KMS-11 (cell line): ENCODE data around the gene CECR2.

ENCODE experiments used
- H2AFZ ChIP-seq: fragments of 200-600 bp; sonication (generic); 2 replicates; pipeline ENCODE4 v1.6.1; 2016; ENCODE audit warnings: antibody characterized with exemption, mixed run types, low read depth
- H3K27ac ChIP-seq: fragments of 200-600 bp; sonication (generic); 2 replicates; pipeline ENCODE4 v1.6.1; 2016; ENCODE audit warnings: mild to moderate bottlenecking, mixed run types
- H3K27me3 ChIP-seq: fragments of 200-600 bp; sonication (generic); 2 replicates; pipeline ENCODE4 v1.6.1; 2017; ENCODE audit warnings: mild to moderate bottlenecking, low read depth, mixed run types, moderate library complexity; ENCODE audit not compliant: insufficient read depth
- H3K36me3 ChIP-seq: fragments of 200-600 bp; sonication (generic); 2 replicates; pipeline ENCODE4 v1.6.1; 2017; ENCODE audit warnings: mild to moderate bottlenecking, mixed run types; ENCODE audit not compliant: insufficient read depth
- H3K4me1 ChIP-seq: fragments of 200-600 bp; sonication (generic); 2 replicates; pipeline ENCODE4 v1.6.1; 2016; ENCODE audit warnings: mild to moderate bottlenecking, low read depth, mixed run types; ENCODE audit not compliant: poor library complexity, severe bottlenecking
- H3K4me2 ChIP-seq: fragments of 200-600 bp; sonication (generic); 2 replicates; pipeline ENCODE4 v1.7.0; 2016; ENCODE audit warnings: mild to moderate bottlenecking, mixed run types
- H3K4me3 ChIP-seq: fragments of 200-600 bp; sonication (generic); IDR thresholded peaks from 2 replicates; pipeline ENCODE4 v1.6.1; 2017; ENCODE audit warnings: low read depth, low read length, mixed read lengths; ENCODE audit not compliant: insufficient read depth
- H3K79me2 ChIP-seq: fragments of 200-600 bp; sonication (generic); 2 replicates; pipeline ENCODE4 v1.6.1; 2016; ENCODE audit warnings: low read depth, mixed run types; ENCODE audit not compliant: insufficient read depth
- H3K9ac ChIP-seq: fragments of 200-600 bp; sonication (generic); 2 replicates; pipeline ENCODE4 v1.6.1; 2016; ENCODE audit warnings: mild to moderate bottlenecking, mixed run types
- H4K20me1 ChIP-seq: fragments of 200-600 bp; sonication (generic); 2 replicates; pipeline ENCODE4 v1.6.1; 2016; ENCODE audit warnings: mild to moderate bottlenecking, mixed run types; ENCODE audit not compliant: insufficient read depth
- TF ChIP-seq, protein P1 (sequence below): fragments of 200-600 bp; sonication (generic); conservative IDR thresholded peaks from 2 replicates; pipeline ENCODE4 v1.6.1; 2017; ENCODE audit warnings: low read depth, mild to moderate bottlenecking, antibody characterized with exemption, low read length, moderate library complexity, mixed read lengths

CECR2 gene

DNA sequence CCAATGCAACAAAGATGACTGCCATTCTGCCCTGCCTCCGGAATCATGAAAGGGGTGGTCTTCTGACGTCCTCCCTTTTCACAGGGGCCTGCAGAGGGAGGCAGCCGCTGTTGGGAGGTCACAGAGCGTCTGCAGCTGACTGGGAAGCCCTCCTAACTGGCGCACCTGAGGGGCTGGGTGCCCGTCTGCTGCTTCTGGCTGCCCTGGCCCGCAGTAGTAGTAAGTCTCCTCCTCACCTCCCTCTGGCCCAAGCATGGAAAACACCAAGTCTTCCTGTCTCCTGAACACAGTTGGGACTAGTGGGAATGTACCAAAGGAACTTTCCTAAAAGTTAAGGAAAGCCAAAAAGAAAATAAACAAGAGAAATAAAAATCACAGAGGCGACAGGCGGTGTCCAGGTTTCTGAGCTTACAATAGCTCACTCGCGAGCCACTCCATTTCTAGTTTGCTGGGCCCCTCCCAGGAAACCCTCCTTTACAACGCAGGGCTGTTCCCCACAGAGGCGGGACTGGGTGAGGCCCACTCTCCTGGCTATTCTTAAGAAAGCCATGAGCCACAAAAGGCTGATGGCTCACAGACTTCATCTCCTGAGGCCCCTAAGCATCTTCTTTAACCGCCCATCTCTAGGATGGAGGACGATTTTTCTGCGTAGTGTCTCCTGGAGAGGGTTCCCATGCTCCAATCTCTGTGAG lies 37.0 kb upstream of the CECR2 start:
- no peak overlapping the region for H3K4me2 ChIP-seq
- no peak overlapping the region for H2AFZ ChIP-seq
- no peak overlapping the region for H3K27ac ChIP-seq
- no peaks in the 10 kb centered on the region for H3K4me1 ChIP-seq
- TF ChIP-seq, protein P1, sequence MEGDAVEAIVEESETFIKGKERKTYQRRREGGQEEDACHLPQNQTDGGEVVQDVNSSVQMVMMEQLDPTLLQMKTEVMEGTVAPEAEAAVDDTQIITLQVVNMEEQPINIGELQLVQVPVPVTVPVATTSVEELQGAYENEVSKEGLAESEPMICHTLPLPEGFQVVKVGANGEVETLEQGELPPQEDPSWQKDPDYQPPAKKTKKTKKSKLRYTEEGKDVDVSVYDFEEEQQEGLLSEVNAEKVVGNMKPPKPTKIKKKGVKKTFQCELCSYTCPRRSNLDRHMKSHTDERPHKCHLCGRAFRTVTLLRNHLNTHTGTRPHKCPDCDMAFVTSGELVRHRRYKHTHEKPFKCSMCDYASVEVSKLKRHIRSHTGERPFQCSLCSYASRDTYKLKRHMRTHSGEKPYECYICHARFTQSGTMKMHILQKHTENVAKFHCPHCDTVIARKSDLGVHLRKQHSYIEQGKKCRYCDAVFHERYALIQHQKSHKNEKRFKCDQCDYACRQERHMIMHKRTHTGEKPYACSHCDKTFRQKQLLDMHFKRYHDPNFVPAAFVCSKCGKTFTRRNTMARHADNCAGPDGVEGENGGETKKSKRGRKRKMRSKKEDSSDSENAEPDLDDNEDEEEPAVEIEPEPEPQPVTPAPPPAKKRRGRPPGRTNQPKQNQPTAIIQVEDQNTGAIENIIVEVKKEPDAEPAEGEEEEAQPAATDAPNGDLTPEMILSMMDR: no peak
- H3K36me3 ChIP-seq: no peaks in the 10 kb centered on the region
- H4K20me1 ChIP-seq: no peaks in the 10 kb centered on the region
- H3K27me3 ChIP-seq: no peaks in the 10 kb centered on the region
- no peak overlapping the region for H3K4me3 ChIP-seq
- no peak overlapping the region for H3K9ac ChIP-seq
- H3K79me2 ChIP-seq: no peaks in the 10 kb centered on the region

DNA sequence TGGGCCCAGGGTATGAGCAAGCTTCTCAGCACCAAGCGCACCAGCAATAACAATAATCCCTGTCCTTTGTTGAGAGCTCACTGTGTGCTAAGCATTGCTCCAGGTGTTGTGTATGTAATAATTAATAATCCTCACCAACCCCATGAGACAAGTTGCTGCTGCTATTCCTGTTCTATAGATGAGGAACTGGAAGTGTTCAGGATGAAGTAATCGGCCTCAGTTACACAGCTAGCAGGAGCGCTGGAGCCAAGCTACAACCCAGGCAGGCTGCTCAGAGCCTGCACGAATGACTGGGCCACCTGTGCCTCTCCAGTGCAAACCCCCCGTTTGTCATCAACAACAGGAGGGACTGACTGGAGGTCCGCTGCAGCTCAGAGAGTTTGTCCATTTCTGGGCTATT lies 35.2 kb upstream of the CECR2 start:
- Histone ChIP-seq H2AFZ (no peak overlapping the region), H3K4me3 (no peak overlapping the region), H4K20me1 (no peaks in the 10 kb centered on the region), H3K27ac (no peak overlapping the region), H3K27me3 (no peaks in the 10 kb centered on the region), H3K4me1 (no peaks in the 10 kb centered on the region), H3K4me2 (no peak overlapping the region), H3K36me3 (no peaks in the 10 kb centered on the region), H3K79me2 (no peaks in the 10 kb centered on the region), H3K9ac (no peak overlapping the region)
- TF ChIP-seq, protein P1: no peak

DNA sequence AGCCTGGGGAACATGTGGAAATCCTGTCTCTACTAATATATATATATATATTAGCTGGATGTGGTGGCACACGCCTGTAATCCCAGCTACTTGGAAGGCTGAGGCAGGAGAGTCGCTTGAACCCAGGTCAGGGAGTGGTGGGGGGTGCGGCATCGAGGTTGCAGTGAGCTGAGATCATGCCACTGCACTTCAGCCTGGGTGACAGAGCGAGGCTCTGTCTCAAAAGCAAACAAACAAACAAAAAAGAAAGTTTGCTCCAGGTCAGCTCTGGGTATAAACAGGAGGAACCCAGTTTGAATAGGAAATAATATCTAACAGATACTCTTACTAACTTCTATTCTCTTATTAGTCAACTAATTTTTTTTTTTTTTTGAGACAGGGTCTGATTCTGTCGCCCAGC lies 34.3 kb upstream of the CECR2 start:
- TF ChIP-seq, protein P1: no peak
- H3K27me3 ChIP-seq: no peaks in the 10 kb centered on the region
- no peaks in the 10 kb centered on the region for H4K20me1 ChIP-seq
- H3K4me3 ChIP-seq: no peak overlapping the region
- no peak overlapping the region for H3K27ac ChIP-seq
- H3K4me1 ChIP-seq: no peaks in the 10 kb centered on the region
- H2AFZ ChIP-seq: no peak overlapping the region
- no peak overlapping the region for H3K9ac ChIP-seq
- H3K79me2 ChIP-seq: no peaks in the 10 kb centered on the region
- no peaks in the 10 kb centered on the region for H3K36me3 ChIP-seq
- no peak overlapping the region for H3K4me2 ChIP-seq

DNA sequence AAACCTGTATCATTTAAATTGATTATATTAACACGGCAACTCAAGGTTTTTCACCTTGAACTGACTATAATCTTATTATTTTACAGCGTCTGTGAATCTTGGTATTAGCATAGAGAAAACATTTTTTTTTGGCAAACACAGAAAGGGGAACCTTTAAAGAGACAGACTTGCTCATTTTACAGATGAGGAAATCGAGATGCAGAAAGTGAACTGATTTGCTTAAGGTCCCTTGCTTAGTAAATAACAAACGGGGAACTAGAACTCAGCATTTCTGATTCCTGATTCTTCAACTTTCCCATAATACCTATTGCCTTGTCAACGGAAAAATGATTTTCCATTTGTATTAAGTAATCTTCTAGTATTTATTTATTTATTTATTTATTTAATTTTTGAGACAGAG lies 33.2 kb upstream of the CECR2 start:
- Histone ChIP-seq H3K79me2 (no peaks in the 10 kb centered on the region), H3K4me3 (no peak overlapping the region), H3K27ac (no peak overlapping the region), H3K27me3 (no peaks in the 10 kb centered on the region), H3K9ac (no peak overlapping the region), H4K20me1 (no peaks in the 10 kb centered on the region), H3K4me1 (no peaks in the 10 kb centered on the region), H3K36me3 (no peaks in the 10 kb centered on the region), H3K4me2 (no peak overlapping the region), H2AFZ (no peak overlapping the region)
- TF ChIP-seq, protein P1: no peak
